Karpas-422 (cell line): ENCODE data around the gene PACSIN1. TPM values are rescaled to one million over a fixed set of nuclear protein-coding genes. Genes with fewer than 3 reads are reported as not detected.
"Not testable (repeated sequence)": the region's sequence is repeated elsewhere in the genome, so short reads cannot be mapped to it uniquely, and the experiment has no call there.

Experiments
- DNase-seq: peaks from one replicate; pipeline ENCODE4 v3.0.0-alpha.2; 2015
- H2AFZ ChIP-seq: fragments of 200-600 bp; sonication (generic); 2 replicates; pipeline ENCODE4 v1.6.1; 2014; ENCODE audit warnings: antibody characterized with exemption, low read length, mixed read lengths
- H3K27ac ChIP-seq: fragments of 200-600 bp; sonication (generic); 2 replicates; pipeline ENCODE4 v1.5.1; 2014; ENCODE audit warnings: mild to moderate bottlenecking, low read length, moderate library complexity
- H3K27me3 ChIP-seq: fragments of 200-600 bp; sonication (generic); 2 replicates; pipeline ENCODE4 v1.6.1; 2014; ENCODE audit warnings: low read length, mixed read lengths
- H3K36me3 ChIP-seq: fragments of 200-600 bp; sonication (generic); 2 replicates; pipeline ENCODE4 v1.6.1; 2014; ENCODE audit warnings: low read length, mixed read lengths; ENCODE audit not compliant: insufficient read depth
- H3K4me1 ChIP-seq: fragments of 200-600 bp; sonication (generic); 2 replicates; pipeline ENCODE4 v1.6.1; 2014; ENCODE audit warnings: mild to moderate bottlenecking, low read length, mixed read lengths
- H3K4me2 ChIP-seq: fragments of 200-600 bp; sonication (generic); 2 replicates; pipeline ENCODE4 v1.6.1; 2014; ENCODE audit warnings: low read length, low read depth, mild to moderate bottlenecking; ENCODE audit not compliant: poor library complexity, severe bottlenecking
- H3K4me3 ChIP-seq: fragments of 200-600 bp; sonication (generic); 2 replicates; pipeline ENCODE4 v1.5.1; 2014; ENCODE audit warnings: mild to moderate bottlenecking, antibody characterized with exemption, low read length, mixed read lengths
- H3K79me2 ChIP-seq: fragments of 200-600 bp; sonication (generic); 2 replicates; pipeline ENCODE4 v1.6.1; 2014; ENCODE audit warnings: mild to moderate bottlenecking, low read length, mixed read lengths
- H3K9ac ChIP-seq: fragments of 200-600 bp; sonication (generic); 2 replicates; pipeline ENCODE4 v1.6.0; 2014; ENCODE audit warnings: low read length
- H3K9me2 ChIP-seq: fragments of 200-600 bp; sonication (generic), shearing (Covaris generic); replicated peaks from 2 replicates; pipeline ENCODE4 v1.6.0; 2014; ENCODE audit warnings: mild to moderate bottlenecking, low read length, moderate library complexity; ENCODE audit not compliant: insufficient read depth
- H3K9me3 ChIP-seq: fragments of 300-700, 200-600 bp; sonication (generic); 2 replicates; pipeline ENCODE4 v1.6.1; 2014; ENCODE audit warnings: low read length, mixed read lengths
- H4K20me1 ChIP-seq: fragments of 200-600 bp; sonication (generic); 2 replicates; pipeline ENCODE4 v1.6.1; 2014; ENCODE audit warnings: mild to moderate bottlenecking, antibody characterized with exemption, low read length, low read depth; ENCODE audit not compliant: insufficient read depth
- total RNA-seq: library from RNA; depleted of rRNA; stranded (reverse); fragments of >200 nt; shearing (Covaris generic); gene quantifications from 2 replicates; pipeline ENCODE4 v1.2.3, GENCODE V29; 2014; ENCODE audit warnings: low replicate concordance

The PACSIN1 gene
- total RNA-seq, 1 experiment from 2014 or later: not detected

GRCh38 chr6:34485321-34486060 lies 19.6 kb downstream of the PACSIN1 start:
- no peaks in the 10 kb centered on the region for H3K27me3 ChIP-seq
- H3K9ac ChIP-seq: no peak overlapping the region
- H2AFZ ChIP-seq: no peak overlapping the region
- no peaks in the 10 kb centered on the region for H3K79me2 ChIP-seq
- no peak overlapping the region for H3K4me3 ChIP-seq
- H3K9me2 ChIP-seq: no peaks in the 10 kb centered on the region
- H3K4me1 ChIP-seq: no peaks in the 10 kb centered on the region
- H3K27ac ChIP-seq: no peak overlapping the region
- H3K36me3 ChIP-seq: no peaks in the 10 kb centered on the region
- H4K20me1 ChIP-seq: no peaks in the 10 kb centered on the region
- H3K9me3 ChIP-seq: no peaks in the 10 kb centered on the region
- H3K4me2 ChIP-seq: no peak overlapping the region
- no peak for DNase-seq

- Histone ChIP-seq H3K27ac (no peak overlapping the region), H3K9ac (no peak overlapping the region), H4K20me1 (no peaks in the 10 kb centered on the region), H3K79me2 (no peaks in the 10 kb centered on the region), H3K4me3 (no peak overlapping the region), H3K27me3 (no peaks in the 10 kb centered on the region), H3K9me3 (no peaks in the 10 kb centered on the region), H2AFZ (no peak overlapping the region), H3K36me3 (no peaks in the 10 kb centered on the region), H3K4me1 (no peaks in the 10 kb centered on the region), H3K9me2 (no peaks in the 10 kb centered on the region), H3K4me2 (no peak overlapping the region)
- DNase-seq: no peak
These were observed 20.3 kb downstream of the PACSIN1 start for GRCh38 chr6:34486106-34486740.

- H3K27ac ChIP-seq, DNase-seq, H3K9me3 ChIP-seq, H2AFZ ChIP-seq, H3K36me3 ChIP-seq, H3K27me3 ChIP-seq, H4K20me1 ChIP-seq, H3K4me2 ChIP-seq, H3K9me2 ChIP-seq, H3K4me3 ChIP-seq, H3K4me1 ChIP-seq, H3K79me2 ChIP-seq, H3K9ac ChIP-seq: not testable (repeated sequence)
These were observed 21.0 kb downstream of the PACSIN1 start for GRCh38 chr6:34486886-34487285.

GRCh38 chr6:34487536-34487935 lies 21.7 kb downstream of the PACSIN1 start:
- Histone ChIP-seq H3K4me2 (no peak overlapping the region), H3K9ac (no peak overlapping the region), H3K4me1 (no peaks in the 10 kb centered on the region), H3K9me2 (no peaks in the 10 kb centered on the region), H3K36me3 (no peaks in the 10 kb centered on the region), H3K9me3 (no peaks in the 10 kb centered on the region), H3K27ac (no peak overlapping the region), H2AFZ (no peak overlapping the region), H3K27me3 (no peaks in the 10 kb centered on the region), H3K4me3 (no peak overlapping the region), H4K20me1 (no peaks in the 10 kb centered on the region), H3K79me2 (no peaks in the 10 kb centered on the region)
- DNase-seq: no peak

GRCh38 chr6:34489207-34489805 lies 23.4 kb downstream of the PACSIN1 start:
- Histone ChIP-seq H3K4me1 (no peaks in the 10 kb centered on the region), H3K4me2 (no peak overlapping the region), H2AFZ (no peak overlapping the region), H3K9me3 (no peaks in the 10 kb centered on the region), H3K4me3 (no peak overlapping the region), H3K36me3 (no peaks in the 10 kb centered on the region), H3K79me2 (no peaks in the 10 kb centered on the region), H3K27ac (no peak overlapping the region), H3K9ac (no peak overlapping the region), H3K27me3 (no peaks in the 10 kb centered on the region), H3K9me2 (no peaks in the 10 kb centered on the region), H4K20me1 (no peaks in the 10 kb centered on the region)
- DNase-seq: no peak

- H3K9me2 ChIP-seq: no peaks in the 10 kb centered on the region
- H3K4me1 ChIP-seq: no peaks in the 10 kb centered on the region
- no peaks in the 10 kb centered on the region for H4K20me1 ChIP-seq
- no peaks in the 10 kb centered on the region for H3K27me3 ChIP-seq
- no peaks in the 10 kb centered on the region for H3K9me3 ChIP-seq
- no peak overlapping the region for H3K4me2 ChIP-seq
- H3K36me3 ChIP-seq: no peaks in the 10 kb centered on the region
- no peak overlapping the region for H3K4me3 ChIP-seq
- no peak for DNase-seq
- no peak overlapping the region for H2AFZ ChIP-seq
- no peaks in the 10 kb centered on the region for H3K79me2 ChIP-seq
- H3K27ac ChIP-seq: no peak overlapping the region
- H3K9ac ChIP-seq: no peak overlapping the region
These were observed 24.7 kb downstream of the PACSIN1 start for GRCh38 chr6:34490390-34491090.

- Histone ChIP-seq H4K20me1 (no peaks in the 10 kb centered on the region), H3K4me1 (no peaks in the 10 kb centered on the region), H3K9ac (no peak overlapping the region), H3K9me3 (no peaks in the 10 kb centered on the region), H3K27me3 (no peaks in the 10 kb centered on the region), H3K79me2 (no peaks in the 10 kb centered on the region), H3K4me3 (no peak overlapping the region), H3K36me3 (no peaks in the 10 kb centered on the region), H3K4me2 (no peak overlapping the region), H2AFZ (no peak overlapping the region), H3K9me2 (no peaks in the 10 kb centered on the region), H3K27ac (no peak overlapping the region)
- DNase-seq: no peak
These were observed 25.2 kb downstream of the PACSIN1 start for GRCh38 chr6:34491091-34491430.

- DNase-seq: no peak
- no peaks in the 10 kb centered on the region for H3K79me2 ChIP-seq
- H3K4me1 ChIP-seq: no peaks in the 10 kb centered on the region
- H3K9me3 ChIP-seq: no peaks in the 10 kb centered on the region
- no peak overlapping the region for H3K4me2 ChIP-seq
- H3K4me3 ChIP-seq: no peak overlapping the region
- H2AFZ ChIP-seq: no peak overlapping the region
- H3K27ac ChIP-seq: no peak overlapping the region
- no peaks in the 10 kb centered on the region for H3K27me3 ChIP-seq
- H3K9ac ChIP-seq: no peak overlapping the region
- no peaks in the 10 kb centered on the region for H4K20me1 ChIP-seq
- no peaks in the 10 kb centered on the region for H3K36me3 ChIP-seq
- H3K9me2 ChIP-seq: no peaks in the 10 kb centered on the region
These were observed 27.5 kb downstream of the PACSIN1 start for GRCh38 chr6:34493344-34493743.
